Measurements from ENCODE around the gene ANKHD1. TPM values are rescaled to one million over a fixed set of nuclear protein-coding genes. Genes with fewer than 3 reads are reported as not detected.

Gene ANKHD1
- total and polyA plus RNA-seq, 2 experiments from 2014 or later = 26.1 to 27.9 TPM

DNA sequence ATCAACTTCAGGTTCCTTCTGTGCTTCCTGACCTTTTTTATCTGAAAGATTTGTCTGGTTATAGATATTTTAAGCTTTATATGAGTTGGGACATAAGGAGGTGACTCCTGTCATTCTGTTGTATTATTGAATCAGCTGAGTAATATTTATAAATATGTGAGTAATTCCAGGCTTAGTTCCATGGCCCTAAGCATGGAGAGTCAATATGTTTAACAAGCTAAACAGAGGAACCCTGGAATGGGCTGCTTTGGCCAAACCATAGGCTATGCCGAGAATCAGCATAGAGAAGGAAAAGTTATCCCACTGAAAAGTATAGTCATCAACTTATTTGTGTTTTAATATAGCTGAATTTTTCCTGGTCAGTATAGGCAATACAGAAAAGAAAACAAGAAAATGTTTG, 138.6 kb downstream of the ANKHD1 start:
- Histone ChIP-seq H3K27ac (no peak overlapping the region), H3K36me3 (ENCODE audit: low read depth) (peaks cover 60% of the 10 kb centered on the region), H2AFZ (no peak overlapping the region), H3K9me3 (ENCODE audit: low read depth) (no peaks in the 10 kb centered on the region), H3K4me1 (ENCODE audit: insufficient read depth) (no peaks in the 10 kb centered on the region), H3K9ac (no peak overlapping the region), H3K27me3 (replicated peaks; ENCODE audit: insufficient read depth) (no peaks in the 10 kb centered on the region), H3K79me2 (ENCODE audit: insufficient read depth) (peaks cover 5% of the 10 kb centered on the region; the same call in 1 of the 2 replicates), H3K4me3 (no peak overlapping the region), H3F3A (ENCODE audit: insufficient read depth) (0 out of 2 replicates have a peak, but pooled peaks cover 5% of the 10 kb centered on the region), H4K20me1 (ENCODE audit: insufficient read depth) (no peaks in the 10 kb centered on the region), H3K9me2 (ENCODE audit: insufficient read depth) (no peaks in the 10 kb centered on the region), H3K4me2 (ENCODE audit: unreplicated experiment) (no peak overlapping the region)
- no peak for DNase-seq
- in situ Hi-C loops (cut with MboI) = no loop called here
- TF ChIP-seq EZH2 (IDR thresholded peaks at IDR 0.05; ENCODE audit: insufficient read depth, poor library complexity, severe bottlenecking) = no peak
- TF ChIP-seq EZH2phosphoT487 (IDR thresholded peaks at IDR 0.05; ENCODE audit: insufficient read depth, low read depth) = no peak
- 97 to 100% methylated on average over 1 of the region's 1 CpG for WGBS, 2 experiments (ENCODE audit: low coverage in 1 of 2, low lambda C conversion rate in 2 of 2, missing lambda C conversion rate in 2 of 2)

DNA sequence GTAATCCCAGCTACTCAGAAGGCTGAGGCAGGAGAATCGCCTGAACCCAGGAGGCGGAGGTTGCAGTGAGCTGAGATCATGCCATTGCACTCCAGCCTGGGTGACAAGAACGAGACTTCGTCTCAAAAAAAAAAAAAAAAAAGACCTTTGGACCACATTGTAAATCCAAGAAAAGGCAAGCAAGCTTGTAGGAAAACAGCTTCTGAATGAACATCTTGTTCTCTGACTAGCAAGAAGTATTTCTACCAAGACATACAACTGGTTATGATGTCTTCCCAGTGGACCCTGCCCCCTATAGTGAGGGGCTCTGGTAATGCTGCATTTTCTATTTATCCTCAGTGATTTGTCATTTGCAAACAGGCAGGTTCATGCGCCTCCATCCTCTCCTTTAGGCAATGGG, 141.3 kb downstream of the ANKHD1 start:
- Histone ChIP-seq H3K4me1 (ENCODE audit: insufficient read depth) (peaks cover 8% of the 10 kb centered on the region), H3K4me3 (no peak overlapping the region), H3K27ac (no peak overlapping the region), H3K79me2 (ENCODE audit: insufficient read depth) (no peaks in the 10 kb centered on the region), H3K27me3 (replicated peaks; ENCODE audit: insufficient read depth) (no peaks in the 10 kb centered on the region), H3K4me2 (ENCODE audit: unreplicated experiment) (no peak overlapping the region), H2AFZ (no peak overlapping the region), H4K20me1 (ENCODE audit: insufficient read depth) (no peaks in the 10 kb centered on the region), H3F3A (ENCODE audit: insufficient read depth) (peaks cover 26% of the 10 kb centered on the region), H3K9ac (no peak overlapping the region), H3K36me3 (ENCODE audit: low read depth) (peaks cover 39% of the 10 kb centered on the region), H3K9me2 (ENCODE audit: insufficient read depth) (no peaks in the 10 kb centered on the region), H3K9me3 (ENCODE audit: low read depth) (no peaks in the 10 kb centered on the region)
- TF ChIP-seq EZH2 (IDR thresholded peaks at IDR 0.05; ENCODE audit: insufficient read depth, poor library complexity, severe bottlenecking) = no peak
- TF ChIP-seq EZH2phosphoT487 (IDR thresholded peaks at IDR 0.05; ENCODE audit: insufficient read depth, low read depth) = no peak
- in situ Hi-C loops (cut with MboI) = no loop called here
- no peak for DNase-seq
- WGBS, 2 experiments (ENCODE audit: low coverage in 1 of 2, low lambda C conversion rate in 2 of 2, missing lambda C conversion rate in 2 of 2) = 92 to 93% methylated on average over 5 of the region's 5 CpGs

- Histone ChIP-seq H3K27me3 (replicated peaks; ENCODE audit: insufficient read depth) (no peaks in the 10 kb centered on the region), H3K9me2 (ENCODE audit: insufficient read depth) (no peaks in the 10 kb centered on the region), H3K9ac (no peak overlapping the region), H2AFZ (no peak overlapping the region), H3K9me3 (ENCODE audit: low read depth) (no peaks in the 10 kb centered on the region), H4K20me1 (ENCODE audit: insufficient read depth) (no peaks in the 10 kb centered on the region), H3K36me3 (ENCODE audit: low read depth) (peaks cover 21% of the 10 kb centered on the region), H3K27ac (no peak overlapping the region), H3K4me3 (no peak overlapping the region), H3K79me2 (ENCODE audit: insufficient read depth) (no peaks in the 10 kb centered on the region), H3F3A (ENCODE audit: insufficient read depth) (peaks cover 39% of the 10 kb centered on the region), H3K4me2 (ENCODE audit: unreplicated experiment) (no peak overlapping the region), H3K4me1 (ENCODE audit: insufficient read depth) (peaks cover 16% of the 10 kb centered on the region)
- no peak for DNase-seq
- TF ChIP-seq EZH2phosphoT487 (IDR thresholded peaks at IDR 0.05; ENCODE audit: insufficient read depth, low read depth) (no peak), EZH2 (IDR thresholded peaks at IDR 0.05; ENCODE audit: insufficient read depth, poor library complexity, severe bottlenecking) (no peak)
- 90 to 96% methylated on average over 7 of the region's 7 CpGs for WGBS, 2 experiments (ENCODE audit: low coverage in 1 of 2, low lambda C conversion rate in 2 of 2, missing lambda C conversion rate in 2 of 2)
- in situ Hi-C loops (cut with MboI) = no loop called here
Observed at GRCh38 chr5:140544986-140545385, 143.4 kb downstream of the ANKHD1 start.

DNA sequence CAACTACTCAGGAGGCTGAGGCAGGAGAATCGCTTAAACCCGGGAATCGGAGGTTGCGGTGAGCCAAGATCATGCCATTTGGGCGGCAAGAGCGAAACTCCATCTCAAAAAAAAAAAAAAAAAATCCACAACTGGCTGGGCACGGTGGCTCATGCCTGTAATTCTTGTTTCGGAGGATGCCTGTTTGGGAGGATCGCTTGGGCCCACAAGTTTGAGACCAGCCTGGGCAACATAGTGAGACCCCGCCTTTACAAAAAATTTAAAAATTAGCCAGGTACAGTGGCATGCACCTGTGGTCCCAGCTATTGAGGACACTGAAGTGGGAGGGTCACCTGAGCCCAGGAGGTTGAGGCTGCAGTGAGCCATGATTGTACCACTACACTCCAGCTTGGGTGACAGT, 144.0 kb downstream of the ANKHD1 start:
- no peak for DNase-seq
- TF ChIP-seq EZH2phosphoT487 (IDR thresholded peaks at IDR 0.05; ENCODE audit: insufficient read depth, low read depth) (no peak), EZH2 (IDR thresholded peaks at IDR 0.05; ENCODE audit: insufficient read depth, poor library complexity, severe bottlenecking) (no peak)
- no peaks in the 10 kb centered on the region for H4K20me1 ChIP-seq (ENCODE audit: insufficient read depth)
- H3K4me3 ChIP-seq = no peak overlapping the region
- peaks cover 15% of the 10 kb centered on the region for H3K36me3 ChIP-seq (ENCODE audit: low read depth)
- no peaks in the 10 kb centered on the region for H3K27me3 ChIP-seq (replicated peaks; ENCODE audit: insufficient read depth)
- in situ Hi-C loops (cut with MboI) = no loop called here
- no peak overlapping the region for H3K4me2 ChIP-seq (ENCODE audit: unreplicated experiment)
- H3K27ac ChIP-seq = no peak overlapping the region
- WGBS, 2 experiments (ENCODE audit: low coverage in 1 of 2, low lambda C conversion rate in 2 of 2, missing lambda C conversion rate in 2 of 2) = 92 to 95% methylated on average over 10 of the region's 10 CpGs
- no peaks in the 10 kb centered on the region for H3K9me2 ChIP-seq (ENCODE audit: insufficient read depth)
- H3K9ac ChIP-seq = no peak overlapping the region
- H3K9me3 ChIP-seq (ENCODE audit: low read depth) = no peaks in the 10 kb centered on the region
- peaks cover 44% of the 10 kb centered on the region for H3F3A ChIP-seq (ENCODE audit: insufficient read depth)
- no peak overlapping the region for H2AFZ ChIP-seq
- 0 out of 2 replicates have a peak, but pooled peaks cover under 1% of the 10 kb centered on the region for H3K79me2 ChIP-seq (ENCODE audit: insufficient read depth)
- peaks cover 16% of the 10 kb centered on the region for H3K4me1 ChIP-seq (ENCODE audit: insufficient read depth)
